B cell (primary cell): Measurements from ENCODE around the gene MED15. TPM values are rescaled to one million over a fixed set of nuclear protein-coding genes. Genes with fewer than 3 reads are reported as not detected.
A peak's percentile ranks its signal among the peaks of the same experiment; 100 is the strongest.

ENCODE experiments used
- ATAC-seq: fragments of 200-7000 bp; cut with Tn5 transposase; one replicate; pipeline ENCODE4 v1.10.0; 2021; ENCODE audit warnings: low read depth, mild to moderate bottlenecking, moderate number of reproducible peaks, moderate library complexity
- CTCF ChIA-PET: fragments of 350-600 bp; sonication (Branson Sonifier 250); formaldehyde crosslinking; loops from one replicate; lab custom pipeline; 2021; ENCODE audit warnings: antibody characterized with exemption, inconsistent platforms; lab: Charles Lee
- POLR2A ChIA-PET: fragments of 350-600 bp; sonication (Branson Sonifier 250); formaldehyde crosslinking; loops from one replicate; lab custom pipeline; 2021; ENCODE audit warnings: antibody characterized with exemption; lab: Charles Lee
- DNase-seq: peaks from one replicate; pipeline ENCODE4 v3.0.0; 2013
- H2AFZ ChIP-seq: 2 replicates; pipeline ENCODE4 v1.6.1; 2012; ENCODE audit warnings: mild to moderate bottlenecking, low read depth, low read length; ENCODE audit not compliant: insufficient read depth, poor library complexity, severe bottlenecking
- H3K27ac ChIP-seq, 2 donors: 1 replicate in 1 of 2; 2 replicates in 1 of 2; pipeline ENCODE4 v1.5.1; 2012 to 2013; ENCODE audit warnings: low read length in 2 of 2, mild to moderate bottlenecking in 2 of 2, moderate library complexity in 1 of 2
- H3K27me3 ChIP-seq, 4 experiments: fragments of 200-600 bp in 1 of 4; sonication (generic) in 1 of 4; replicated peaks in 1 of 4; 1 replicate in 2 of 4; 2 replicates in 2 of 4; pipeline versions ENCODE4 v1.6.1 to v1.7.0; 2013 to 2016; ENCODE audit warnings: low read length in 3 of 4, mild to moderate bottlenecking in 2 of 4, mixed read lengths in 1 of 4, moderate library complexity in 1 of 4; ENCODE audit not compliant: insufficient read depth in 4 of 4, control insufficient read depth in 3 of 4; ENCODE audit errors: control extremely low read depth in 1 of 4
- H3K36me3 ChIP-seq, 2 experiments: replicated peaks in 1 of 2; 1 replicate in 1 of 2; 2 replicates in 1 of 2; pipeline versions ENCODE4 v1.6.1 to v1.7.1; 2013; ENCODE audit warnings: low read length in 1 of 2; ENCODE audit not compliant: insufficient read depth in 2 of 2, control insufficient read depth in 1 of 2; ENCODE audit errors: control extremely low read depth in 1 of 2, extremely low read depth in 1 of 2
- H3K4me1 ChIP-seq, 2 donors: fragments of 200-600 bp in 1 of 2; sonication (generic) in 1 of 2; 1 replicate in 1 of 2; 2 replicates in 1 of 2; pipeline versions ENCODE4 v1.5.1 to v1.6.1; 2013 to 2017; ENCODE audit warnings: low read length in 2 of 2; ENCODE audit not compliant: control insufficient read depth in 2 of 2, insufficient read depth in 2 of 2
- H3K4me2 ChIP-seq: replicated peaks from 2 replicates; pipeline ENCODE3; 2012; ENCODE audit warnings: mild to moderate bottlenecking, low read depth, low read length; ENCODE audit not compliant: poor library complexity, severe bottlenecking
- H3K4me3 ChIP-seq, 5 experiments: fragments of 200-600 bp in 1 of 5; sonication (generic) in 1 of 5; 1 replicate in 3 of 5; 2 replicates in 2 of 5; pipeline versions ENCODE4 v1.5.1 to v1.7.0; 2011 to 2016; ENCODE audit warnings: low read length in 4 of 5, mild to moderate bottlenecking in 4 of 5, low read depth in 2 of 5, control low read depth in 1 of 5, moderate library complexity in 1 of 5; ENCODE audit not compliant: insufficient read depth in 1 of 5; ENCODE audit errors: control extremely low read depth in 1 of 5, extremely low read depth in 1 of 5
- H3K79me2 ChIP-seq: fragments of 200-600 bp; sonication (generic); one replicate; pipeline ENCODE4 v1.6.0; 2016; ENCODE audit warnings: low read length; ENCODE audit not compliant: control insufficient read depth, insufficient read depth
- H3K9ac ChIP-seq: fragments of 200-600 bp; sonication (generic); 2 replicates; pipeline ENCODE4 v1.6.1; 2017; ENCODE audit warnings: mild to moderate bottlenecking, low read length, moderate library complexity
- H3K9me3 ChIP-seq, 3 donors: one replicate each; pipeline versions ENCODE4 v1.6.1 to v1.7.1; 2013; ENCODE audit warnings: low read length in 2 of 3; ENCODE audit not compliant: control insufficient read depth in 2 of 3, insufficient read depth in 1 of 3; ENCODE audit errors: control extremely low read depth in 1 of 3
- H4K20me1 ChIP-seq: 2 replicates; pipeline ENCODE4 v1.6.0; 2012; ENCODE audit warnings: mild to moderate bottlenecking, low read length; ENCODE audit not compliant: insufficient read depth, control insufficient read depth, poor library complexity, severe bottlenecking
- H3K27ac Mint-ChIP-seq: one replicate; pipeline ENCODE4 v1.8.0; 2021; ENCODE audit warnings: mixed read lengths
- H3K27me3 Mint-ChIP-seq: one replicate; pipeline ENCODE4 v1.8.0; 2021; ENCODE audit warnings: mixed read lengths
- H3K4me1 Mint-ChIP-seq: one replicate; pipeline ENCODE4 v1.8.0; 2021; ENCODE audit warnings: mixed read lengths
- H3K4me3 Mint-ChIP-seq: one replicate; pipeline ENCODE4 v1.8.0; 2021; ENCODE audit warnings: mixed read lengths
- H3K9me3 Mint-ChIP-seq: one replicate; pipeline ENCODE4 v1.8.0; 2022; ENCODE audit warnings: mixed read lengths; ENCODE audit not compliant: insufficient read depth
- CTCF ChIP-seq: fragments of 200-600 bp; IDR thresholded peaks from one replicate; pipeline ENCODE4 v1.8.0; 2022; ENCODE audit warnings: antibody characterized with exemption, mild to moderate bottlenecking
- EZH2 ChIP-seq: IDR thresholded peaks from 2 replicates; pipeline ENCODE4 v1.6.1; 2012; ENCODE audit warnings: borderline replicate concordance, low read depth, mild to moderate bottlenecking, moderate library complexity, low read length; ENCODE audit not compliant: insufficient read depth, poor library complexity, severe bottlenecking
- WGBS: methylation state at CpG from one replicate; pipeline ENCODE4 v1.1.5; 2013; ENCODE audit warnings: missing lambda C conversion rate; ENCODE audit not compliant: insufficient coverage; 5-methylcytosine and 5-hydroxymethylcytosine counted together
- intact Hi-C: fragments of 100-400 bp; cut with micrococcal nuclease; formaldehyde crosslinking; loops from one replicate; pipeline ENCODE4 v1.10.0; 2022
- polyA plus RNA-seq: library from polyadenylated mRNA; depleted of rRNA; stranded (reverse); fragments of >200 nt; gene quantifications from 2 replicates; pipeline ENCODE4 v1.2.3, GENCODE V29; 2012
- total RNA-seq, 2 donors: library from RNA; stranded (reverse); fragments of 120-200 nt in 1 of 2; gene quantifications; 1 replicate in 1 of 2; 2 replicates in 1 of 2; pipeline versions ENCODE4 v1.2.3 to v1.2.4, GENCODE V29; 2013 to 2022

The MED15 gene
- total and polyA plus RNA-seq, 2 donors (not counting 1 experiment from before 2014, with no cell fraction given) = 109 to 134 TPM

- Histone ChIP-seq H3K4me2 (no peak overlapping the region), H3K36me3 (peaks cover 6 to 64% of the 10 kb centered on the region in 2 experiments), H3K4me3 (no peak overlapping the region), H3K27ac (no peak overlapping the region), H3K4me1 (peaks cover 23 to 43% of the 10 kb centered on the region in 2 donors), H3K9ac (no peak overlapping the region), H2AFZ (no peak overlapping the region), H3K79me2 (peaks cover 49% of the 10 kb centered on the region), H3K9me3 (peaks cover 0 to 10% (median 4%) of the 10 kb centered on the region in 3 donors), H3K27me3 (no peaks in the 10 kb centered on the region), H4K20me1 (peaks cover 37% of the 10 kb centered on the region)
- Mint-ChIP-seq H3K9me3 (no peaks in the 10 kb centered on the region), H3K4me1 (peaks cover 44% of the 10 kb centered on the region), H3K4me3 (no peak overlapping the region), H3K27me3 (no peaks in the 10 kb centered on the region), H3K27ac (peak overlapping the region; percentile 74)
- DNase-seq (no peak), ATAC-seq (no peak)
- over 99% methylated on average over 8 of the region's 8 CpGs for WGBS
- ChIA-PET CTCF (interaction anchor here (2.4 kb wide), 1 partner anchor 10 kb away, joined by 21 read pairs; no protein-coding TSS in a partner anchor), POLR2A (no interaction called here)
- intact Hi-C loops = no loop called here
- no peak for TF ChIP-seq EZH2
- TF ChIP-seq CTCF = no peak
Observed at GRCh38 chr22:20553947-20554741, 46.7 kb downstream of the MED15 start.

- H3K27me3 Mint-ChIP-seq = no peaks in the 10 kb centered on the region
- H3K27ac ChIP-seq = no peak overlapping the region
- no peak overlapping the region for H3K4me3 Mint-ChIP-seq
- ChIA-PET POLR2A (no interaction called here), CTCF (interaction anchor here (2.4 kb wide), 1 partner anchor 10 kb away, joined by 21 read pairs; no protein-coding TSS in a partner anchor)
- H3K27ac Mint-ChIP-seq = no peak overlapping the region
- no peak overlapping the region for H3K9ac ChIP-seq
- H3K4me1 Mint-ChIP-seq = peaks cover 38% of the 10 kb centered on the region
- H4K20me1 ChIP-seq = peaks cover 30% of the 10 kb centered on the region
- DNase-seq (no peak), ATAC-seq (no peak)
- no peaks in the 10 kb centered on the region for H3K9me3 Mint-ChIP-seq
- no peak overlapping the region for H3K4me3 ChIP-seq
- H3K36me3 ChIP-seq = peaks cover 6 to 71% of the 10 kb centered on the region in 2 experiments
- H3K4me1 ChIP-seq = peaks cover 16 to 36% of the 10 kb centered on the region in 2 donors
- TF ChIP-seq EZH2 (no peak), CTCF (no peak)
- 98% methylated on average over 13 of the region's 14 CpGs for WGBS
- peaks cover 49% of the 10 kb centered on the region for H3K79me2 ChIP-seq
- H3K4me2 ChIP-seq = no peak overlapping the region
- no peak overlapping the region for H2AFZ ChIP-seq
- intact Hi-C loops = no loop called here
- H3K27me3 ChIP-seq = no peaks in the 10 kb centered on the region
- H3K9me3 ChIP-seq = peaks cover 0 to 10% (median 6%) of the 10 kb centered on the region in 3 donors
Observed at GRCh38 chr22:20554824-20555223, 47.4 kb downstream of the MED15 start.
